Measurements from ENCODE around the gene ISYNA1.

- no peak for TF ChIP-seq CTCF (IDR thresholded peaks at IDR 0.05)
- no peak for TF ChIP-seq EZH2 (IDR thresholded peaks at IDR 0.05; ENCODE audit: borderline replicate concordance, insufficient read depth, low read depth, low read length, poor library complexity, severe bottlenecking)
These were observed 11.5 kb downstream of the ISYNA1 start for GRCh38 chr19:18426416-18426767.
